ENCODE measurements around the gene IQCM. TPM values are rescaled to one million over a fixed set of nuclear protein-coding genes. Genes with fewer than 3 reads are reported as not detected.

Gene IQCM
- polyA plus RNA-seq (2011; rRNA removed) = 0.05 TPM in 1 of 2 replicates, not detected in the other
- not detected in 2 replicates for polyA plus RNA-seq (2012; cell fraction: cytosol; rRNA removed)
- polyA plus RNA-seq (2012; cell fraction: nucleus; rRNA removed) = not detected in 2 replicates
- not detected in 3 replicates for polyA plus RNA-seq (2017; fragmentation: RNase III; extraction: RNeasy Plus Mini Kit Qiagen cat#74134 plus additional on column Dnase treatment)
- polyA minus RNA-seq (2011; rRNA and poly(A)+ RNA removed) = not detected in 2 replicates

GRCh38 chr4:149815743-149816142 lies at the start of gene IQCM:
IQCM (minus strand) TSS chr4:149815843; CDS start chr4:149742691, 73,152 bp downstream.
- Histone ChIP-seq H3K9me3 (no peaks in the 10 kb centered on the region), H3K4me3 (no peak within 1 kb of the TSS), H3K27ac (no peak within 1 kb of the TSS), H3K4me2 (no peak within 1 kb of the TSS), H3K4me1 (no peaks in the 10 kb centered on the region)
- ATAC-seq (no peak), DNase-seq (ENCODE audit: low read depth in 1 of 2, low spot score in 1 of 2) (no peak), FAIRE-seq (no peak)
- ChIA-PET POLR2A (no interaction called here), CTCF (no interaction called here)
- WGBS (ENCODE audit: missing lambda C conversion rate) = 7% methylated on average over 1 of the region's 1 CpG
- TF ChIP-seq CTCF (IDR thresholded peaks at IDR 0.05) (no peak), MAX (IDR thresholded peaks at IDR 0.05) (no peak), KDM1A (IDR thresholded peaks at IDR 0.05; ENCODE audit: low read depth) (no peak), GATA3 (IDR thresholded peaks at IDR 0.05; ENCODE audit: borderline replicate concordance) (no peak), ZC3H11A (IDR thresholded peaks at IDR 0.05) (no peak), FOSL2 (IDR thresholded peaks at IDR 0.05) (no peak), FOSL2 (CRISPR knock-in tag; IDR thresholded peaks at IDR 0.05) (no peak), RAD21 (conservative IDR thresholded peaks at IDR 0.05 in 1 of 2, IDR thresholded peaks at IDR 0.05 in 1 of 2) (no peak), ATOH8 (CRISPR knock-in tag; IDR thresholded peaks at IDR 0.05; ENCODE audit: low read depth) (no peak)

- ATAC-seq (no peak), FAIRE-seq (no peak), DNase-seq (ENCODE audit: low read depth in 1 of 2, low spot score in 1 of 2) (no peak)
- H3K4me3 ChIP-seq = no peak overlapping the region
- POLR2A ChIA-PET = no interaction called here
- WGBS (ENCODE audit: missing lambda C conversion rate) = 47% methylated on average over 3 of the region's 3 CpGs
- no peaks in the 10 kb centered on the region for H3K9me3 ChIP-seq
- CTCF ChIA-PET = no interaction called here
- no peak overlapping the region for H3K4me2 ChIP-seq
- H3K4me1 ChIP-seq = no peaks in the 10 kb centered on the region
- TF ChIP-seq RFX5 (IDR thresholded peaks at IDR 0.05) = no peak
- H3K27ac ChIP-seq = no peak overlapping the region
These were observed 41.8 kb upstream of the IQCM start for GRCh38 chr4:149857446-149857845.

GRCh38 chr4:149845743-149846142 lies 30.1 kb upstream of the IQCM start:
- H3K27ac ChIP-seq = no peak overlapping the region
- H3K4me3 ChIP-seq = no peak overlapping the region
- DNase-seq (ENCODE audit: low read depth in 1 of 2, low spot score in 1 of 2) (no peak), ATAC-seq (no peak), FAIRE-seq (no peak)
- no peak for TF ChIP-seq BCL3 (IDR thresholded peaks at IDR 0.05)
- no peaks in the 10 kb centered on the region for H3K9me3 ChIP-seq
- no peaks in the 10 kb centered on the region for H3K4me1 ChIP-seq
- POLR2A ChIA-PET = no interaction called here
- CTCF ChIA-PET = no interaction called here
- no peak overlapping the region for H3K4me2 ChIP-seq

- POLR2A ChIA-PET = no interaction called here
- no peak for ATAC-seq
- WGBS (ENCODE audit: missing lambda C conversion rate) = 32% methylated on average over 1 of the region's 1 CpG
These were observed 26.0 kb upstream of the IQCM start for GRCh38 chr4:149841686-149842085.

More at GRCh38 chr4:149841686-149842085, 26.0 kb upstream of the IQCM start:
- FAIRE-seq = no peak
- no peak for DNase-seq (ENCODE audit: low read depth in 1 of 2, low spot score in 1 of 2)
- CTCF ChIA-PET = no interaction called here
- no peaks in the 10 kb centered on the region for H3K4me1 ChIP-seq
- TF ChIP-seq CBX8 (IDR thresholded peaks at IDR 0.05) = no peak
- no peak for TF ChIP-seq TP53 (CRISPR knock-in tag; IDR thresholded peaks at IDR 0.05)
- no peak for TF ChIP-seq NR3C1 (IDR thresholded peaks at IDR 0.05)
- TF ChIP-seq MAZ (IDR thresholded peaks at IDR 0.05; ENCODE audit: borderline replicate concordance, low read depth, low read length) = no peak
- no peak for TF ChIP-seq ELK1 (IDR thresholded peaks at IDR 0.05; ENCODE audit: low read depth, low read length)
- TF ChIP-seq KDM5A (IDR thresholded peaks at IDR 0.05) = no peak
- TF ChIP-seq RAD21 (conservative IDR thresholded peaks at IDR 0.05 in 1 of 2, IDR thresholded peaks at IDR 0.05 in 1 of 2) = no peak
- TF ChIP-seq REST (IDR thresholded peaks at IDR 0.05) = no peak
- no peak for TF ChIP-seq POLR2A (IDR thresholded peaks at IDR 0.05; ENCODE audit: low read length)
- H3K4me2 ChIP-seq = no peak overlapping the region
- no peaks in the 10 kb centered on the region for H3K9me3 ChIP-seq
- H3K27ac ChIP-seq = no peak overlapping the region
- H3K4me3 ChIP-seq = no peak overlapping the region

Measured in A549 (cell line).